Cardiac fibroblast (primary cell): ENCODE results near the gene CRYBA2.
A peak's percentile ranks its signal among the peaks of the same experiment; 100 is the strongest.

ENCODE experiments used
- DNase-seq, 2 donors: peaks; one replicate each; pipeline versions ENCODE4 v3.0.0 to v3.0.0-alpha.2; 2010; ENCODE audit warnings: low read depth in 2 of 2
- H3K4me3 ChIP-seq, 2 donors: replicated peaks in 1 of 2; 1 replicate in 1 of 2; 2 replicates in 1 of 2; pipeline ENCODE4 v1.5.1; 2011; ENCODE audit warnings: low read depth in 2 of 2, low read length in 2 of 2, mild to moderate bottlenecking in 2 of 2, moderate library complexity in 1 of 2
- CTCF ChIP-seq: IDR thresholded peaks from one replicate; pipeline ENCODE4 v1.5.1; 2011; ENCODE audit warnings: low read depth, mild to moderate bottlenecking, low read length, inconsistent platforms

Gene CRYBA2

DNA sequence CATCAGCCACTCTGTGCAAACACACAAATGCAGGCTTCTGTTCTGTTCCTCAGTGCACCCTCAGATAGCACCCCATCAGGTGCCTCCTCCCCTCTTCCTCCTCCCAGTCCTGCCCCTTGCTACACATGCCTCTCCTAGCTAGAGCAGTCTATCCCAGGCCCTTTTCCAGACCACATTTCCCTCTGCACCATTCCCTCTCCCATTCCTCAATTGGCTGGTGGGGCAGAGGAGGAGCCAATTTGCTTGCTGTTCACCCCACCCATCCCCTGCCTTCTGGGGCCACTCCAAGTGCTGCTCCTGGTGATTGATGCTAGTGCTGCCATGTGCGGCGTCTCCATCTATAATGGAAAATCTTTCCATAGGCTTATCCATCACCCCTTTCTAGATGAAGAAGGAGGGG is 42.7 kb upstream of the CRYBA2 start:
- no peak for TF ChIP-seq CTCF
- DNase-seq = no peak
- no peak overlapping the region for H3K4me3 ChIP-seq

DNA sequence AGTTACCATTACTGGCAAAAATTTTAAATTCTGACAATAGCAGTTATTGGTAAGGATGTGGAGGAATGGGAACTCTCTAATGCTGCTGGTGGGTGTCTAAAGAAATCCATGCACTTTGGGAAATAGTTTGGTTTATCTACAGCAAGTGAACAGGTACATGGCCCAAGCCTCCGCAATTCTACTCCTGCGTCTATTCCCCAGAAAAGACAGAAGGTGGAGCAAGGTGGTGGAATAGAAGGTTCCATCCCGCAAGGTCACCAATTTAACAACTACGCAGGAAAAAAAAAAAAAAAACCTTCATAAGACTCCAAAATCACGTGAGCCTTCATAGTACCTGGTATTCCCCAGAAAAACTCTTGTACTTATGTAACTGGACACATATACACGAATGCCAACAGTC is 41.6 kb upstream of the CRYBA2 start:
- H3K4me3 ChIP-seq = no peak overlapping the region
- no peak for DNase-seq
- TF ChIP-seq CTCF = no peak

DNA sequence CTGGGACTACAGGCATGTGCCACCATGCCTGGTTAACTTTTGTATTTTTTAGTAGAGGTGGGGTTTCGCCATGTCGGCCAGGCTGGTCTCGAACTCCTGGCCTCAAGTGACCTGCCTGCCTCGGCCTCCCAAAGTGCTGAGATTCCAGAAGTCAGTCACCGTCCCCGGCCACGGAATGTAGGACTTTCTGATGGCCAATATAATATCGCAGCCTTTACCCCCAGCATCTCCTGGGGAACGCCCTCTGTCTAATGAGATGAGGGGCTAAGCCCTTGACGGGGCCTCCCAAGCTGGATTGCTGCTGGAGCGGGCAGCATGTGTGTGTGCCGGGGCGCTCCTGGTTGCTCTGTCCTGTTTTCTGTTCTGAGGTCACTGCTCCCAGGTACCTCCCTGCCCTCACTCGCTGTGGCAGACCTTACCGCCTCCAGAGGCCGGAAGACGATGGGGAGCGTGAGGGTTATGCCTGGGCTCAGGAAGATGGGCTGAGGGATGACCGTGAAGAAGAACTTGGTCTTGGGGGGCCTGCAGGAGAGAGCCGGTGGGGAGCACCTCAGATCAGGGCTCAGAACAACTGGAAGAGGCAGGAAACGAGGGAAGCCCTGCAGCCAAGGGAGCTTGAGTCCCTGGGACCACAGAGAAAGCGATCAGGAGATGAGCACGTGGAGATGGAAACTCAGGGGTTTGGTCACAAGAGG is 39.0 kb upstream of the CRYBA2 start:
- DNase-seq = no peak
- no peak for TF ChIP-seq CTCF

GRCh38 chr2:219031005-219031738 is 38.0 kb upstream of the CRYBA2 start:
- no peak overlapping the region for H3K4me3 ChIP-seq
- TF ChIP-seq CTCF = no peak
- no peak for DNase-seq

More for the DNA sequence above, 39.0 kb upstream of the CRYBA2 start:
- H3K4me3 ChIP-seq = no peak overlapping the region

DNA sequence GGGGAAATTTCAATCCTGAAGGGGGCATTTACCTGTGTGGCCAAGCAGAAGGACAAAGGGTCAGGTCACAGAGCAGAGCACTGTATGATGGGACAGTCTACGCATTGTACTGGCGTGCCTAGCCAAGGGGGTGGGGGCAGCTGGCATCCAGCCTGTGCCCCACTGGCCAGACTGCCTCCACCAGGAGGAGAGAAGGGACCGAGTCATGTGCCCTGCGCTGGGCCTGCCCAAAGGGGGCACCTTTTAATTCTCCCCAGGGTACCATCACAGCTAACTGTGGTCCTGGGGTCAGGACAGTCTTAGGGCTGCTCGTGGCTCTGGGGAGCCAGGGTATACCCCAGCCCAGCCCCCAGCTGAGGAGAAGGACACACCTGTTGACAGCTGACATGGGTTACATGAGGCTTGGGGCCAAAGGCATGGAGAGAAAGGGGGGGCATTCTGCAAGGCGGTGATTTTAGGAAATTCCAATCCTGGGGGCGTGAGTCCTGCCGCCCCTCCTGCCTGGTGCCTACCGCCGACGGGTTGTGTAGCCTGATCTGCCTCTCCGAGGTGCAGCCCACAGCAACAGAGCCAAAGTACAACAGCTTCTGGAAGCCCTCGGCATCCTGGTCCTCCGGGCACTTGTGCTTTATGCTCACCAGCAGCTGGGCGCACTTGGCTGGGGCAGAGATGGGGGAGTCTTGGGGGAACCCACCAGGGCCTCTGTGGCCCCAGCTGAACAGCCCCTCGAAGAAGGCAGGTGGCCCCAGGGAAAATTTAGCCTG is 37.1 kb upstream of the CRYBA2 start:
- TF ChIP-seq CTCF = no peak
- H3K4me3 ChIP-seq = no peak overlapping the region
- DNase-seq = no peak

- peak; percentile 80 to 82 for DNase-seq
- no peak overlapping the region for H3K4me3 ChIP-seq
- TF ChIP-seq CTCF = peak; percentile 96
Observed at GRCh38 chr2:219029829-219030165, 36.6 kb upstream of the CRYBA2 start.
